HFFc6 (cell line): ENCODE data around the gene UBE2E2. TPM values are rescaled to one million over a fixed set of nuclear protein-coding genes. Genes with fewer than 3 reads are reported as not detected.

Experiments
- DNase-seq: peaks from one replicate; pipeline ENCODE4 v3.0.0-alpha.2; 2018
- H3K27ac Mint-ChIP-seq: 2 replicates; pipeline ENCODE4 v1.8.0; 2020; ENCODE audit warnings: mild to moderate bottlenecking, mixed read lengths
- H3K27me3 Mint-ChIP-seq: 2 replicates; pipeline ENCODE4 v1.8.0; 2021; ENCODE audit warnings: mild to moderate bottlenecking, moderate library complexity, mixed read lengths; ENCODE audit not compliant: insufficient read depth
- H3K36me3 Mint-ChIP-seq: 2 replicates; pipeline ENCODE4 v1.8.0; 2021; ENCODE audit warnings: low read depth, mixed read lengths
- H3K4me1 Mint-ChIP-seq: 2 replicates; pipeline ENCODE4 v1.8.0; 2020; ENCODE audit warnings: low read depth, mixed read lengths
- H3K4me3 Mint-ChIP-seq: 2 replicates; pipeline ENCODE4 v1.8.0; 2020; ENCODE audit warnings: mild to moderate bottlenecking, moderate library complexity, mixed read lengths
- H3K9me3 Mint-ChIP-seq: 2 replicates; pipeline ENCODE4 v1.8.0; 2020; ENCODE audit warnings: mild to moderate bottlenecking, mixed read lengths
- long read RNA-seq: library from polyadenylated mRNA; unstranded; transcript quantifications from one replicate; pipeline ENCODE4 v2.0.0, GENCODE V29; 2019
- total RNA-seq, 6 experiments: library from RNA; stranded (reverse); fragmentation: NEBNext Ultra II Directional; extraction: Animal tissue kit (Norgen Biotek cat#: 25700); gene quantifications; 2 replicates in 1 of 6; 3 replicates in 5 of 6; pipeline ENCODE4 v1.2.3, GENCODE V29; 2021
- TF ChIP-seq, protein P1 (sequence below): fragments of 200-600 bp; sonication (generic); IDR thresholded peaks from 2 replicates; pipeline ENCODE4 v1.5.0; 2021; ENCODE audit warnings: antibody characterized with exemption, mild to moderate bottlenecking

Gene UBE2E2
- total RNA-seq, result 10 to 100 TPM; 38.2 to 53.0 (median 47.2) TPM
- long read RNA-seq, partial matches to known transcripts, result 1 of 3 reads
- long read RNA-seq, other reads (novel, unspliced or antisense), result 2 of 3 reads

DNA sequence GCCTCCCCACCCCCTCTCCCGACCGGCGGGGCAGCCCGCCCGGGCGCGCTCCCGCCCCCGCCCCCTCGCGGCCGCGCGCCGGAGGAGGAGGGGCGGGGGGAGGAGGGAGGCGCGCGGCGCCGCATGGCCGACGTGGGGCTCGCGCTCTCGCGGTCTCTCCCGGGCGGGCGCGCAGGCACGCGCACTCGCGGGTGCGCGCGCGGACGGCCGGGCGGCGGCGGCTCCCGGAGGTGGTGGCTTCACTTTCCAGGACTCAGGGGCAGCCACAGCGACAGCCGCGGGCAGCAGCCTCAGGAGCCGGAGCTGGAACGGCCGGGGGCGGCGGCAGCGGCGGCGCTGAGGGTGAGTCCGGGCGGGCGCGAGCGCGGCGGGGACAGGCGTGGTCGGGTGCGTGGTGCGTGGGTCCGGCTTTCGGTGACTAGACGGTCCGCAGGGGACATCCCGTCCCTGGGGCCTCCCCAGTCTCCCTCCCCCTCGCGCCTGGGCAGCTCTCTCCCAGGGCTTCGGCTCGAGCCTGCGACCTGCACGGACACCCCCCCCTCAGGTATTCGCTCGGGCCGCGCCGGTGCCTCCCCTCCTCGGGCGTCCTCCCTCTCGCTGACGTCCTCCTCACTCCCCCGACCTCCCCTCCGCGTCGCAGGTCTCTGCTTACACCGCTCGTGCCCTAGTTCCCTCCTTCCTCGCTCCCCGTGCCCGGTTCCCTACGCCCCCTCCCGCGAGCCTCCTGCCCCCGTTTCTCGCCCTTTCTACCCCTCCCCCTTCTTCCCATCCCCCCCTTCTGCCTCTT is at the start of gene UBE2E2:
Gene UBE2E2, plus strand, starts transcription at position 407 of the 787 bp plus-strand sequence.
- TF ChIP-seq, protein P1, sequence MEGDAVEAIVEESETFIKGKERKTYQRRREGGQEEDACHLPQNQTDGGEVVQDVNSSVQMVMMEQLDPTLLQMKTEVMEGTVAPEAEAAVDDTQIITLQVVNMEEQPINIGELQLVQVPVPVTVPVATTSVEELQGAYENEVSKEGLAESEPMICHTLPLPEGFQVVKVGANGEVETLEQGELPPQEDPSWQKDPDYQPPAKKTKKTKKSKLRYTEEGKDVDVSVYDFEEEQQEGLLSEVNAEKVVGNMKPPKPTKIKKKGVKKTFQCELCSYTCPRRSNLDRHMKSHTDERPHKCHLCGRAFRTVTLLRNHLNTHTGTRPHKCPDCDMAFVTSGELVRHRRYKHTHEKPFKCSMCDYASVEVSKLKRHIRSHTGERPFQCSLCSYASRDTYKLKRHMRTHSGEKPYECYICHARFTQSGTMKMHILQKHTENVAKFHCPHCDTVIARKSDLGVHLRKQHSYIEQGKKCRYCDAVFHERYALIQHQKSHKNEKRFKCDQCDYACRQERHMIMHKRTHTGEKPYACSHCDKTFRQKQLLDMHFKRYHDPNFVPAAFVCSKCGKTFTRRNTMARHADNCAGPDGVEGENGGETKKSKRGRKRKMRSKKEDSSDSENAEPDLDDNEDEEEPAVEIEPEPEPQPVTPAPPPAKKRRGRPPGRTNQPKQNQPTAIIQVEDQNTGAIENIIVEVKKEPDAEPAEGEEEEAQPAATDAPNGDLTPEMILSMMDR, result no peak
- peak; percentile 45 for DNase-seq
- peak within 1 kb of the TSS; percentile 97 for H3K4me3 Mint-ChIP-seq
- no peaks in the 10 kb centered on the region for H3K36me3 Mint-ChIP-seq
- peaks cover 34% of the 10 kb centered on the region for H3K4me1 Mint-ChIP-seq
- H3K27ac Mint-ChIP-seq, result peak within 1 kb of the TSS; percentile 74
- no peaks in the 10 kb centered on the region for H3K9me3 Mint-ChIP-seq
- H3K27me3 Mint-ChIP-seq, result peaks cover 4% of the 10 kb centered on the region

DNA sequence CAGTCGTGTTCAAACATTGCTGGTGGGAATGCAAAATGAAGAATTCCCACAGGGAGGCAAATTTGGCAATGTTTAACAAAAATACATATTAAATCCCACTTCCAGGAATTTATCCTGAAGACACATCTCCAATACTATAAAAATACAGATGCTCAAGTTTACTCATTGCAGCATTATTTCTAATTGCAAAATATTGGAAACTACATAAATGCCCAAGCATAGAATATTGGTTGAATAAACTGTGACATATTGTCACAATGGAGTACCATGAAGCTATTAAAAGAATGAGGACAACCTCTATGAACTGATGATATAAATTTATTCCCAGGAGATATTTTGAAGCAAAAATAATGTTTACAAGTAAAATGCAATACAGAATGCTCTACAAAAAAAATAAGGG is 49.7 kb upstream of the UBE2E2 start:
- Mint-ChIP-seq H3K27me3 (peaks cover 2% of the 10 kb centered on the region; the same call in 1 of the 2 replicates), H3K4me1 (peaks cover under 1% of the 10 kb centered on the region; the same call in 1 of the 2 replicates)

DNA sequence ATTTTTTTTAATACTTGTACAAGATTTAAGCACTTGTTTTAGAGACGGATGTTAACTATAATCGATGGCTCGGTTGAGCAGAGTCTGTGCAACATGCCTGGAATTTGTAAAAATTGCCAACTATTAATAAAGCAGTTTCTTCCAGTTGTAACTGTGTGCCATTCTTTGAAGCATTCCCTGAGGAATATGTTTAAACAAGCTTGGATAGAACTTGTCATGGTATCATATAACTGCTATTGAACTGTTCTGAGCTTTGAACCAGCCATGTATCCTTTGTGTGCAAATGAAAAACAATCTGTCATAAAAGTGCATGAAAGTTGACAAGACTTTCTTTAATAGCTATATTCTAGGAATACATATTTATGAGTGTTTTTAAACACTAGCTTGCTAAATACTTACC is 45.8 kb upstream of the UBE2E2 start:
- H3K36me3 Mint-ChIP-seq, result peaks cover 7% of the 10 kb centered on the region; the same call in 1 of the 2 replicates
- no peak for DNase-seq
- no peaks in the 10 kb centered on the region for H3K9me3 Mint-ChIP-seq
- H3K4me3 Mint-ChIP-seq, result no peak overlapping the region
- no peak overlapping the region for H3K27ac Mint-ChIP-seq
- H3K4me1 Mint-ChIP-seq, result peaks cover 35% of the 10 kb centered on the region
- TF ChIP-seq, protein P1, result no peak
- no peaks in the 10 kb centered on the region; the same call in 1 of the 2 replicates for H3K27me3 Mint-ChIP-seq

More for the DNA sequence above, 49.7 kb upstream of the UBE2E2 start:
- no peak for DNase-seq
- Mint-ChIP-seq H3K27ac (no peak overlapping the region), H3K36me3 (peaks cover 11% of the 10 kb centered on the region; the same call in 1 of the 2 replicates), H3K4me3 (no peak overlapping the region), H3K9me3 (no peaks in the 10 kb centered on the region)
- TF ChIP-seq, protein P1, result no peak

DNA sequence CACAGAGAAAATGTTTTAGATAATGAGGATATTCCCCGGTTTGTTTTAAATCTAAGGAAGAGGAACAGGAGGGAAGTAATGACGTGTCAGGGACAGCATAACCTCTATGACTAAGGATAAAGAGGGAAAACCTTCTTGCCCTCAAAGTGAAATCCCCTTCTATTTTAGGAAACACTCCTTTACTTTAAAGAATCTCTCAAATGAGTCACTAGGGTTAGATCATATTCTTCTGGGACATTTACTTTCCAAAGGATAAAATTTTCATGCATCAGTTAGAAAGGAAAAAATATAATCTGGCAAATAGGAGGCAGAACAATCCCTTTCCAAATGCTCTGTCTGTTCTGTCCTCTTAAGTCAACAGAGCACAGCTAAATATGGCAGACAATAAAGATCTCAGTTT is 43.2 kb upstream of the UBE2E2 start:
- peak overlapping the region; percentile 83 for H3K27ac Mint-ChIP-seq
- TF ChIP-seq, protein P1, result no peak
- no peaks in the 10 kb centered on the region for H3K9me3 Mint-ChIP-seq
- H3K36me3 Mint-ChIP-seq, result peaks cover 4% of the 10 kb centered on the region; the same call in 1 of the 2 replicates
- H3K4me1 Mint-ChIP-seq, result peaks cover 36% of the 10 kb centered on the region
- peak; percentile 88 for DNase-seq
- H3K4me3 Mint-ChIP-seq, result peak overlapping the region; percentile 43
- no peaks in the 10 kb centered on the region; the same call in 1 of the 2 replicates for H3K27me3 Mint-ChIP-seq

DNA sequence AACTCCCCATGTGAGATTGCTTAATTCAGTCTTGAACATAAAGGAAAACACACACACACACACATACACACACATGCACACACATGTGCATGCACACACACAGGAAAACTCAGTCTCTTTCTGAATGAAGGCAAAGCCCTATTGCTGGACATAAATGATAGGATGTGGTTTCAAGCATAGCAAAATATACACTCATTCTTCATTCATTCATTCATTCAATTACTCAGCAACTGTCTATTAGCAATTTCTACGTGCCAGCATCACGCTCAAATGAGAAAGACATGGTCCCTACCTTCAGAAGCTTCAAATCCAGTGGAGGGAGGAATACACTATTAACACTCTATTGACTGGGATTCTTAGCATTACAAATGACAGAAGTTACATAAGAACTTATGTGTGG is 41.8 kb upstream of the UBE2E2 start:
- H3K27ac Mint-ChIP-seq, result no peak overlapping the region
- H3K4me1 Mint-ChIP-seq, result peaks cover 36% of the 10 kb centered on the region
- no peaks in the 10 kb centered on the region for H3K36me3 Mint-ChIP-seq
- no peak for DNase-seq
- TF ChIP-seq, protein P1, result no peak
- no peaks in the 10 kb centered on the region for H3K9me3 Mint-ChIP-seq
- H3K4me3 Mint-ChIP-seq, result no peak overlapping the region
- H3K27me3 Mint-ChIP-seq, result no peaks in the 10 kb centered on the region; the same call in 1 of the 2 replicates
